A673 (cell line): ENCODE results near the gene AHCY. TPM values are rescaled to one million over a fixed set of nuclear protein-coding genes. Genes with fewer than 3 reads are reported as not detected.

Experiments
- BruUV-seq: library from RNA; stranded (reverse); fragments of 400-500 nt; replicated peaks from 2 replicates; lab custom pipeline; 2021; lab: Mats Ljungman, UMichigan
- CTCF ChIA-PET: fragments of 300-600 bp; sonication (Branson Sonifier 250); formaldehyde crosslinking; loops from one replicate; lab custom pipeline; 2022; ENCODE audit warnings: antibody characterized with exemption; lab: Charles Lee
- POLR2A ChIA-PET: fragments of 300-600 bp; sonication (Branson Sonifier 250); formaldehyde crosslinking; loops from one replicate; lab custom pipeline; 2022; ENCODE audit warnings: antibody characterized with exemption; ENCODE audit not compliant: low non-redundant PET; lab: Charles Lee
- DNase-seq: peaks from one replicate; pipeline ENCODE4 v3.0.0-alpha.2; 2015; ENCODE audit warnings: low spot score
- H3K27ac ChIP-seq: fragments of 200-600 bp; sonication (generic); 2 replicates; pipeline ENCODE4 v1.5.1; 2016; ENCODE audit warnings: mixed run types, low read depth, mild to moderate bottlenecking, mixed read lengths, antibody characterized with exemption, low read length; ENCODE audit not compliant: poor library complexity, severe bottlenecking
- H3K27me3 ChIP-seq: fragments of 200-600 bp; sonication (generic); replicated peaks from 2 replicates; pipeline ENCODE4 v1.6.1; 2017; ENCODE audit warnings: mixed run types, low read depth, mild to moderate bottlenecking, mixed read lengths, antibody characterized with exemption, low read length; ENCODE audit not compliant: insufficient read depth, poor library complexity
- H3K36me3 ChIP-seq: fragments of 200-600 bp; sonication (generic); 2 replicates; pipeline ENCODE4 v1.6.1; 2016; ENCODE audit warnings: mixed run types, mild to moderate bottlenecking, mixed read lengths, antibody characterized with exemption, low read length; ENCODE audit not compliant: insufficient read depth, poor library complexity, severe bottlenecking
- H3K4me1 ChIP-seq: fragments of 200-600 bp; sonication (generic); 2 replicates; pipeline ENCODE4 v1.6.1; 2017; ENCODE audit warnings: mixed run types, mild to moderate bottlenecking, mixed read lengths, antibody characterized with exemption, low read length; ENCODE audit not compliant: insufficient read depth, poor library complexity, severe bottlenecking
- H3K4me3 ChIP-seq: fragments of 200-600 bp; sonication (generic); 2 replicates; pipeline ENCODE4 v1.5.1; 2016; ENCODE audit warnings: low read depth, mixed run types, mild to moderate bottlenecking, mixed read lengths, low read length; ENCODE audit not compliant: poor library complexity, severe bottlenecking
- H3K9me3 ChIP-seq: fragments of 200-600 bp; sonication (generic); 2 replicates; pipeline ENCODE4 v1.6.1; 2016; ENCODE audit warnings: mixed run types, low read depth, mild to moderate bottlenecking, mixed read lengths, antibody characterized with exemption, low read length; ENCODE audit not compliant: poor library complexity, severe bottlenecking
- CTCF ChIP-seq: fragments of 300-800, 200-600 bp; sonication (generic); conservative IDR thresholded peaks from 2 replicates; pipeline ENCODE4 v1.5.1; 2017; ENCODE audit warnings: low read depth, mild to moderate bottlenecking, antibody characterized with exemption, low read length, moderate library complexity, mixed read lengths
- EZH2 ChIP-seq: fragments of 200-600 bp; sonication (generic); IDR thresholded peaks from 2 replicates; pipeline ENCODE4 v1.6.1; 2017; ENCODE audit warnings: borderline replicate concordance, low read depth, mild to moderate bottlenecking, mixed read lengths, antibody characterized with exemption, low read length; ENCODE audit not compliant: poor library complexity, severe bottlenecking
- intact Hi-C: fragments of 100-400 bp; cut with micrococcal nuclease; formaldehyde crosslinking; loops from one replicate; pipeline ENCODE4 v1.10.0; 2022; ENCODE audit not compliant: unreplicated experiment
- total RNA-seq: library from RNA; stranded (reverse); gene quantifications from 2 replicates; pipeline ENCODE4 v1.2.3, GENCODE V29; 2021

Gene AHCY
- total RNA-seq, 1 experiment from 2014 or later, result 284 TPM

GRCh38 chr20:34312024-34312460 is 8.9 kb upstream of the AHCY start:
- intact Hi-C loops, result loop anchor here (2.0 to 5.0 kb wide), 4 partner anchors 160 to 455 kb away; no protein-coding TSS in a partner anchor
- Histone ChIP-seq H3K4me3 (peak overlapping the region; percentile 31), H3K9me3 (no peaks in the 10 kb centered on the region), H3K4me1 (peaks cover 12% of the 10 kb centered on the region), H3K27me3 (no peaks in the 10 kb centered on the region), H3K36me3 (no peaks in the 10 kb centered on the region), H3K27ac (no peak overlapping the region)
- no peak for DNase-seq
- BruUV-seq, result no TSS peak
- ChIA-PET CTCF (interaction anchor here (0.5 to 2.7 kb wide), 20 partner anchors 10 to 458 kb away, joined by 3 to 34 read pairs (median 6); partner anchors contain the start of genes DYNLRB1, ITCH and TP53INP2), POLR2A (no interaction called here)
- TF ChIP-seq EZH2, result no peak
- TF ChIP-seq CTCF, result no peak

- intact Hi-C loops, result loop anchor here (2.0 to 5.0 kb wide), 4 partner anchors 161 to 456 kb away; no protein-coding TSS in a partner anchor
- TF ChIP-seq CTCF (0 out of 2 replicates have a peak, but pooled peaks have one; percentile 31), EZH2 (no peak)
- CTCF ChIA-PET, result interaction anchor here (1.5 to 2.7 kb wide), 7 partner anchors 10 to 458 kb away, joined by 5 to 34 read pairs (median 21); partner anchors contain the start of gene DYNLRB1
- Histone ChIP-seq H3K4me3 (peak overlapping the region; percentile 31), H3K36me3 (no peaks in the 10 kb centered on the region), H3K9me3 (no peaks in the 10 kb centered on the region), H3K27me3 (no peaks in the 10 kb centered on the region), H3K4me1 (peaks cover 12% of the 10 kb centered on the region), H3K27ac (no peak overlapping the region)
- DNase-seq, result no peak
- BruUV-seq, result no TSS peak
- POLR2A ChIA-PET, result no interaction called here
Measured at GRCh38 chr20:34311118-34312023, 8.2 kb upstream of the AHCY start.

GRCh38 chr20:34310481-34311117 is 7.4 kb upstream of the AHCY start:
- no TSS peak for BruUV-seq
- H3K4me3 ChIP-seq, result no peak overlapping the region
- TF ChIP-seq EZH2 (no peak), CTCF (no peak)
- intact Hi-C loops, result loop anchor here (5.0 kb wide), 3 partner anchors 162 to 457 kb away; no protein-coding TSS in a partner anchor
- no peaks in the 10 kb centered on the region for H3K36me3 ChIP-seq
- H3K27me3 ChIP-seq, result no peaks in the 10 kb centered on the region
- no peak overlapping the region for H3K27ac ChIP-seq
- DNase-seq, result no peak
- ChIA-PET CTCF (no interaction called here), POLR2A (no interaction called here)
- no peaks in the 10 kb centered on the region for H3K9me3 ChIP-seq
- peaks cover 12% of the 10 kb centered on the region for H3K4me1 ChIP-seq
